ENCODE measurements around the gene GREM2. TPM values are rescaled to one million over a fixed set of nuclear protein-coding genes. Genes with fewer than 3 reads are reported as not detected.

GREM2 gene
- total RNA-seq (2014; rRNA removed; shearing (Covaris generic)) = 0.02 and 0.03 TPM in 2 replicates

DNA sequence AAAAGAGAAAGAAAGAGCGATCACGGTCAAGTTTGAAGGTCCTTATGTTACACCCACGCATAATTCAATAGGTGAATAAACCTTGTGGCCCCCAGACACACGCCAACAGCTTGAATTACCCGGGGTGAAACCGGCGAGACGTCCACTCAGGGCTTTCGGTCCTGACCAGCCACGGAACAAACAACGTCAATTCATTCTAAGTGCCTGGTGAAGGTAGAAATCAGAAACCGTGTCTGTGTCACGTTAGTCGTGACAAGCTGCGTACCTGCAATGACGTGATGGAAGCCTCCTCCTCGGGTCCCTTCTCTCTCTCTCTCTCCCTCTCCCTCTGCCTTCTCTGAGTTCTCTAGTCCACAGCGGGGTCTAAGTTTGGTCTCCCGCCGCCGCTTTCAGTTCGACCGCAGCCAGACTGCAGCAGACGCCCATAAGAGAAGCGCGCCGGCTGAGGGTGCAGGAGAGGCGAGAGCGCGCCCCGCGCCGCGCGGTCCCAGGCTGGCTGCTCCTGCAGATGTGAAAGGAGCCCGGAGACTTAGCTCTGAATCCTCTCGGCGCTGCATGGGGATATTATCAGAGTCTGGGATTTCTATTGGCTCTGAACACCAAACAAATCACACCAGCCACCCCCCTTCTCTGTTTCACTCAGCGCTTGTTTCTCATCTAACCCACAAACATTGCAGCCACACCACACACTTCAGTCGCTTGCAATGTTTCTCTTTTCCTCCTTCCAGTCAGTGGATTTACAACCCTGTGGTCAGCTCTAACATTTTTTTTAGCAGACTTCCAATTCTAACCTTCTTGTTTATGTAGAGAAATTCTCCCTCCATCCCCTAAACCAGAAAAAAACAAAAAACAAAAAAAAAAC is at the start of gene GREM2:
Gene GREM2, minus strand, starts transcription at position 537 of the 862 bp plus-strand sequence. CDS start 118,680 bp downstream, outside the sequence.
- DNase-seq = peak; percentile 34 to 55
- H3K27ac ChIP-seq = no peak within 1 kb of the TSS
- no peaks in the 10 kb centered on the region for H3K36me3 ChIP-seq
- H3K27me3 ChIP-seq = no peaks in the 10 kb centered on the region; the same call in 1 of the 2 replicates
- peaks cover 8% of the 10 kb centered on the region; the same call in 1 of the 2 replicates for H3K4me1 ChIP-seq
- no peaks in the 10 kb centered on the region for H3K9me3 ChIP-seq (replicated peaks)
- peak within 1 kb of the TSS; percentile 53 for H3K4me3 ChIP-seq

- Histone ChIP-seq H3K4me3 (no peak overlapping the region), H3K36me3 (no peaks in the 10 kb centered on the region), H3K9me3 (replicated peaks) (no peaks in the 10 kb centered on the region), H3K27ac (no peak overlapping the region), H3K27me3 (no peaks in the 10 kb centered on the region), H3K4me1 (no peaks in the 10 kb centered on the region)
- DNase-seq = no peak
Observed at GRCh38 chr1:240658312-240658960, 46.5 kb upstream of the GREM2 start.

DNA sequence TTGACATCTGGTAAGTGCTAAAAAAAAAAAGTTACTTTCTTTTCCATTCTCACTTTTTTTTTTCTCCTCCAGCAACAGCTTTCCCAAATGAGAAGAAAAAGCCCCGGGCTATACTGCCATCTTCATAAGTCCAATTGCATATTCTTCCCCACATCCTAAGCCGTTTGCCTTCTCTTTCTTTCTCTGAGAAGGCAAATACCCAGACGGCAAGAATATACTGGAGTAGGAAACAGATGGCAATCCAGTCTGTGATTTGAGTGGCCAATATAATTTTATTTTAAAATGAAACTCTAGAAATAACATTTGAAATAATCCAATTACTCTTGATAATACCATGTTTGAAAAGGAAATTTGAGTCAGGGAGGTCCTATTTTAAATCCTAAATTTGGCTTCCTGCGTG is 44.6 kb upstream of the GREM2 start:
- H3K4me3 ChIP-seq = no peak overlapping the region
- no peaks in the 10 kb centered on the region for H3K36me3 ChIP-seq
- DNase-seq = no peak
- H3K4me1 ChIP-seq = no peaks in the 10 kb centered on the region
- H3K9me3 ChIP-seq (replicated peaks) = no peaks in the 10 kb centered on the region
- no peak overlapping the region for H3K27ac ChIP-seq
- no peaks in the 10 kb centered on the region for H3K27me3 ChIP-seq

DNA sequence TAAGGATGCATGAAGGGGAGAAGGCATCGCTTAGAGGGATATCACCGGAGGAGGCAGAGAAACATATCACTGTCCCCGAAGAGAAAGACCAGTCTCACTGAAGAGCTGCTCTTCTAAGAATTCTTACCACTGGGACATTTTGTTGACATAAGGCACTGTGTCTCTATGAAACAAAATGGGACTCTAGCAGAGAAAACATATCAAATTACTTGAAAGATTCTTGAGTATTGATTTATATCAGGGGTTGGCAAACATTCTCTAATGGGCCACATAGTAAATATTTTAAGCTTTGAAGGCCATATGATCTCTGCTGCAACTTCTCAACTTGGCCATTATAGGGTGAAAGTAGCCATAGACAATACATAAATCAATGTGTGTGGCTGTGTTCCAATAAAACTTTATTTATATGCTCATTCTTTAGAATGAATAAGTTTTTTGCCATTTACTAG is 41.0 kb upstream of the GREM2 start:
- Histone ChIP-seq H3K36me3 (no peaks in the 10 kb centered on the region), H3K4me1 (no peaks in the 10 kb centered on the region), H3K27ac (no peak overlapping the region), H3K9me3 (replicated peaks) (no peaks in the 10 kb centered on the region), H3K27me3 (no peaks in the 10 kb centered on the region), H3K4me3 (no peak overlapping the region)
- no peak for DNase-seq

DNA sequence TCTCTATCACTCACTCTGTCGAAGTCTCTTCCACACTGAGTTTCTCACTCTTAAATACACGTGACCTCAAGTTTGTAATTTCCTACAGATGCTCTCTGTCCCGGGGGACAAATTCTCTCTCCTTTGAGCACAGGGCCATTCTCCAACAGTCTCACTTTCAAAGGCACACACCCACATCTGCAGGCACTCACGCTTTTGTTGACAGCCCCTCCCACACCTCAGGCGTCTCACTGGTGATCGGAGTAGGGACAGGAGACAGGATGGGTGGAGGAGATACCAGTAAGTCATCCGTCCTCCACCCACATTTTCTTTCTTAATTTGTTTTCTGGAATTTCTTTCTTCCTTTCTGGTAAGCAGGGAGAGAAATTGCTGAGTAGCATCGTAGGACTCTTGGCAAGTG is 40.6 kb upstream of the GREM2 start:
- Histone ChIP-seq H3K27ac (no peak overlapping the region), H3K4me1 (no peaks in the 10 kb centered on the region), H3K36me3 (no peaks in the 10 kb centered on the region), H3K27me3 (no peaks in the 10 kb centered on the region), H3K4me3 (no peak overlapping the region), H3K9me3 (replicated peaks) (no peaks in the 10 kb centered on the region)
- DNase-seq = no peak

- no peaks in the 10 kb centered on the region for H3K27me3 ChIP-seq
Observed at GRCh38 chr1:240650877-240651276, 38.9 kb upstream of the GREM2 start.

DNA sequence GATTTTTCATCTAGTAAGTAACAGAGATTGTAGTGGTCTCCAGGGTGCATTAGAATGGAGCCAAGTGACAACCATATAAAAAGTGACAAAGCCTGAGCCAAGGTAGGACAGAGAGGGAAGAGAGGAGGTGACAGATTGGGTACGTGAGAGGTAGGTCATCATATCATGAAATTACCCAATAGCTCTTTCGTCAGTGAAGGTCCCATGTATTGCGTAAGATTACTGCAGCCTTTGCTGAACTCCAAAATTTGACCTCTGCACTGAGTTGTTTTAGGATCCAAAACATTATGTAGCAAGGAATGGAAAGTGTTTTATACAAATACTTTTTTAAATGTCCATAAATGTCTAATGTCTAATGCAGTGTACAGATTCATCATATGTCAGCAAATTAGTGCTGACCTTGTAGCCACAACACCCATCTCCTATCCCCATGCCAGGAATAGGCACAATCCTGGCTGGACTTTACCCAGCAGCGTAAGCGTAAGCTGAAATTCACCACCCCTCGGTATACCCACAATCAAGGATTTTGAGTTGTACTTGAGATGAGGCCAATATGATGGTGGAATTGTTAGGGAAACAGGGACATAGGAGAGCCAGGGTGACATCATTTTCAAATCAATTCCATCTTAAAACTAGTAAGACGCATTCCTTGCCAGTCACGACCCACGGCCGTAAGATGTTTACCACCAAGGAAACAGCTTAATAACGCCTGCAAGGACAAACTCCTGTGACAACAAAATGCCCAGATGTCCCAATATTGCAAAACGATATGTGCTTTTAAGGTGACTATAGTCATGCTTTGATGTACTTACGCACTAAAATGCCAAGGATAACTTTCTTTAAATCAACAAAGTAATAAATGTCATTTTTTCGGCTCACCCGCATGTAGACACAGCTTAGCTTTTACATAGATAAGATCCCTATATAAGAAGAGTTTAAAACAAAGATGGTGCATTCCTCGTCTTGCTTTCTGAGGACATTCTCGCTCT is 38.1 kb upstream of the GREM2 start:
- Histone ChIP-seq H3K36me3 (no peaks in the 10 kb centered on the region), H3K27me3 (no peaks in the 10 kb centered on the region), H3K27ac (no peak overlapping the region), H3K9me3 (replicated peaks) (no peaks in the 10 kb centered on the region), H3K4me3 (no peak overlapping the region), H3K4me1 (no peaks in the 10 kb centered on the region)
- no peak for DNase-seq

More at GRCh38 chr1:240650877-240651276, 38.9 kb upstream of the GREM2 start:
- H3K4me1 ChIP-seq = no peaks in the 10 kb centered on the region
- H3K4me3 ChIP-seq = no peak overlapping the region
- H3K36me3 ChIP-seq = no peaks in the 10 kb centered on the region
- DNase-seq = no peak
- H3K27ac ChIP-seq = no peak overlapping the region
- no peaks in the 10 kb centered on the region for H3K9me3 ChIP-seq (replicated peaks)

GRCh38 chr1:240646571-240647240 is 34.8 kb upstream of the GREM2 start:
- H3K4me3 ChIP-seq = no peak overlapping the region
- DNase-seq = no peak
- no peaks in the 10 kb centered on the region for H3K36me3 ChIP-seq
- no peak overlapping the region for H3K27ac ChIP-seq
- H3K9me3 ChIP-seq (replicated peaks) = no peaks in the 10 kb centered on the region
- no peaks in the 10 kb centered on the region for H3K27me3 ChIP-seq
- no peaks in the 10 kb centered on the region for H3K4me1 ChIP-seq

DNA sequence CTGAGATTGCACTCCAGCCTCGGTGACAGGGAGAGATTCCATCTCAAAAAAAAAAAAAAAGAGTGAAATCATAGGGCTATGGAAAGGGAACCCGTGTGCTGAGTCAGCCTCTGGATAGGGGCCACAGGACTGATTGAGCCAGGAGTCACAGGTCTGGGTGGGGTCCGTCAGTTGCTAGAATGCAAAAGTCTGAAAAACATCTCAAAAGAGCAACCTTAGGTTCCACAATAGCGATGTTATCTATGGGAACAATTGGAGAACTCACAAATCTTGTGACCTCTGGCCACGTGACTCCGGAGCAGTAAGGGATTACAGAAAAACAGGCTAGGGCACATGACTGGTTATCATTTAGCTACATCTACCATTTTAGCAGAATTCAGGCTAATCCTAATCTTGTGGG is 32.8 kb upstream of the GREM2 start:
- no peaks in the 10 kb centered on the region for H3K4me1 ChIP-seq
- no peak overlapping the region for H3K27ac ChIP-seq
- no peaks in the 10 kb centered on the region for H3K36me3 ChIP-seq
- no peaks in the 10 kb centered on the region for H3K9me3 ChIP-seq (replicated peaks)
- H3K27me3 ChIP-seq = no peaks in the 10 kb centered on the region
- H3K4me3 ChIP-seq = no peak overlapping the region
- DNase-seq = no peak

DNA sequence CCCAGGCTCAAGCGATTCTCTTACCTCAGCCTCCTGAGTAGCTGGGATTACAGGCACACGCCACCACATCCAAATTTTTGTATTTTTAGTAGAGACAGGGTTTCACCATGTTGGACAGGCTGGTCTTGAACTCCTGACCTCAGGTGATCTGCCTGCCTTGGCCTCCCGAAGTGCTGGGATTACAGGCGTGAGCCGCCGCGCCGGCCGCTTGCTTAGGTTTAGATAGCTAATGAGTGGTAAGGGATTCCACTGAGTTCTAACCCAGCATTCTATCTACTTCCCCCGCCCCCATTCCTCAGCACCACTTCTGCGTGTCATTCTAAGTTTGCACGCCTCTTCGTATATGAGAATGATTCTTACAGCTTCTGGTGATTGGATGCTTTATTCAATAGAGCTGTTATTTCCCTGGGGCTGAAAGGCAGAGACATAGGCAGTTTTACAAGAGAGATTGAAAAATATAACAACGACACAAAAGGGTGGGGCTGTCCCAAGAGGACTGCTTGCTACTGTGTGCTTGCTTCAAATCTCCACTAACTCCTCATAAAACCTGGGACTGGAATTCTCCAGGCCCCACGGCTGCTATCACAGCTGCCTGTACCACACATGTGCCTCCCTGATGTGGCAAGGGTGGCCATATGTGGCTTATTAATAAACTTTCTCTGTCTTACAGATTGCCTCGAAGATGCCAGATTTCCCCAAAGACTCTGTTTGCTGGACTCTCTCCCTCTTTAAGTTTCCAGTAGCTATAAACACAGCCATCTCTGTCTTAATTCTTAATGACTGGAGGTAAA is 23.7 kb upstream of the GREM2 start:
- Histone ChIP-seq H3K4me1 (0 out of 2 replicates have a peak, but pooled peaks cover 3% of the 10 kb centered on the region), H3K36me3 (no peaks in the 10 kb centered on the region), H3K4me3 (no peak overlapping the region), H3K9me3 (replicated peaks) (no peaks in the 10 kb centered on the region), H3K27ac (no peak overlapping the region), H3K27me3 (no peaks in the 10 kb centered on the region)
- no peak for DNase-seq

DNA sequence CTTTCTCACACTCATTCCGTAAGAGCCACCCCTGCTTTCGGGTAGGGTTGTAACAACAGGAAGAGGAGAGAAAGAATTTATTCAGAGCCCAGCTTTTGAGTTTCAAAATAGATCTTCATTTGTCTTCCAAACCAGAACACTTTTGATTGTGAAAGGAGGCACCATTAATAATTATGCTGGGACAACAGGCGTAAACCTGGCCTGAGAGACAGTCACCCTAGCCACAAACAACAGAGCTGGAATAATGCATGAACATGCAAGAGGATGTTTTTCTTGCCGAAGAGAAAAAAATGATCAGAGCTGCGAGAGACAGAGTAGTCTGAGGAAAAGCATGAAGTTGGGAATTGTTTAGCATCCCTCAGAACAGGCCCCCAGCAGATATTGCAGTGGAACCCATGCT is 18.5 kb upstream of the GREM2 start:
- H3K9me3 ChIP-seq (replicated peaks) = no peaks in the 10 kb centered on the region
- H3K27me3 ChIP-seq = no peaks in the 10 kb centered on the region
- no peak for DNase-seq
- H3K4me1 ChIP-seq = 0 out of 2 replicates have a peak, but pooled peaks cover 3% of the 10 kb centered on the region
- H3K4me3 ChIP-seq = no peak overlapping the region
- no peak overlapping the region for H3K27ac ChIP-seq
- H3K36me3 ChIP-seq = no peaks in the 10 kb centered on the region

DNA sequence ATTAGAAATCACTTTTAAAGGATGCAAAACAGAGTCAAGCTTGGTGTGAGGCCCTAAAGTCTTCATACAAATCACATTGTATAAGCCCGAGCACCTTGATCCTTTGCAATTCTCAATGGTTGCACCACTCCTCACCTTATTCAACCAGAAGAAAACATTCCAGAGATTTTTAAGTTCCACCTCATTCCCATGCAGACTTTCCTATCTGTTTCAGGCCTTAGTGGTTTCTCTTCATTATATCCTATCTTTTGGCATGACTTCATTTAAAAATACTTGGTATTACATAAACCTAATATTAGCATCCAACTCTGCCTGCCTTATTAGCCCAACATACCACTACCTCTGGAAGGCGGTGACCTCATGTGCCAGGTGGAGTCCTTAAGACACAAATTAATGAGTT is 9.3 kb upstream of the GREM2 start:
- no peaks in the 10 kb centered on the region for H3K27me3 ChIP-seq
- peak; percentile 10 to 20 for DNase-seq
- H3K4me1 ChIP-seq = peaks cover 21% of the 10 kb centered on the region
- H3K27ac ChIP-seq = peak overlapping the region; percentile 57
- H3K36me3 ChIP-seq = no peaks in the 10 kb centered on the region
- no peak overlapping the region for H3K4me3 ChIP-seq
- H3K9me3 ChIP-seq (replicated peaks) = no peaks in the 10 kb centered on the region

GRCh38 chr1:240619906-240620621 is 8.1 kb upstream of the GREM2 start:
- H3K27ac ChIP-seq = peak overlapping the region; percentile 50
- no peaks in the 10 kb centered on the region for H3K36me3 ChIP-seq
- DNase-seq = peak; percentile 67 to 72
- H3K4me1 ChIP-seq = peaks cover 21% of the 10 kb centered on the region
- 0 out of 2 replicates have a peak overlapping the region, but pooled peaks have one; percentile 10 for H3K4me3 ChIP-seq
- H3K9me3 ChIP-seq (replicated peaks) = no peaks in the 10 kb centered on the region
- no peaks in the 10 kb centered on the region for H3K27me3 ChIP-seq

All from SJCRH30 (cell line).